Prostate gland (tissue), 2 donors: ENCODE data around the gene PCDHB4. TPM values are rescaled to one million over a fixed set of nuclear protein-coding genes. Genes with fewer than 3 reads are reported as not detected.
"Not testable (repeated sequence)": the region's sequence is repeated elsewhere in the genome, so short reads cannot be mapped to it uniquely, and the experiment has no call there.

Source experiments
- DNase-seq: peaks from one replicate; pipeline ENCODE4 v3.0.0-alpha.2; 2019; ENCODE audit warnings: low spot score
- H3K27ac ChIP-seq, 2 donors: fragments of 200-600 bp; sonication (generic); 2 replicates each; pipeline ENCODE4 v1.5.1; 2017 to 2019
- H3K27me3 ChIP-seq: fragments of 200-600 bp; sonication (generic); replicated peaks from 2 replicates; pipeline ENCODE4 v1.5.1; 2019; ENCODE audit not compliant: insufficient read depth
- H3K36me3 ChIP-seq, 2 donors: fragments of 200-600 bp; sonication (generic); 1 replicate in 1 of 2; 2 replicates in 1 of 2; pipeline versions ENCODE4 v1.5.1 to v1.8.1; 2017 to 2019
- H3K4me1 ChIP-seq: fragments of 200-600 bp; sonication (generic); replicated peaks from 2 replicates; pipeline ENCODE4 v1.5.1; 2019
- H3K4me3 ChIP-seq, 2 donors: fragments of 200-600 bp; sonication (generic); 2 replicates each; pipeline ENCODE4 v1.5.1; 2017 to 2019
- H3K9me3 ChIP-seq: fragments of 200-600 bp; sonication (generic); 2 replicates; pipeline ENCODE4 v1.5.1; 2017
- CTCF ChIP-seq, 4 experiments: fragments of 200-600 bp in 2 of 4; fragments of 450-650 bp in 2 of 4; sonication (generic) in 2 of 4; IDR thresholded peaks; 1 replicate in 3 of 4; 2 replicates in 1 of 4; pipeline ENCODE4 v1.5.1; 2016 to 2019; ENCODE audit warnings: antibody characterized with exemption in 4 of 4, mild to moderate bottlenecking in 2 of 4, moderate library complexity in 2 of 4
- POLR2A ChIP-seq: fragments of 450-650 bp; IDR thresholded peaks from one replicate; pipeline ENCODE4 v1.6.1; 2016; ENCODE audit warnings: antibody characterized with exemption, mild to moderate bottlenecking
- POLR2AphosphoS5 ChIP-seq: sonication (generic); formaldehyde crosslinking; IDR thresholded peaks from one replicate; pipeline ENCODE4 v1.6.1; 2017; ENCODE audit warnings: antibody characterized with exemption
- WGBS: methylation state at CpG from one replicate; pipeline ENCODE4 v1.1.5; 2018; 5-methylcytosine and 5-hydroxymethylcytosine counted together
- intact Hi-C: fragments of 100-400 bp; cut with DNase I; formaldehyde crosslinking; loops from one replicate; pipeline ENCODE4 v1.14.2; 2022
- total RNA-seq, 2 donors: library from RNA; depleted of rRNA; stranded (reverse); fragments of >200 nt; gene quantifications; one replicate each; pipeline ENCODE4 v1.1.0, GENCODE V29; 2016

PCDHB4 gene
- total RNA-seq, 2 donors from 2014 or later: 1.4 to 1.7 TPM

GRCh38 chr5:141135030-141135717 is 13.6 kb downstream of the PCDHB4 start, which contains the start of gene PCDHB5:
PCDHB5 (plus strand) TSS chr5:141135206; CDS start chr5:141135435, 229 bp downstream.
- Histone ChIP-seq H3K27ac (no peak within 1 kb of the TSS), H3K9me3 (no peaks in the 10 kb centered on the region), H3K36me3 (no peaks in the 10 kb centered on the region), H3K27me3 (no peaks in the 10 kb centered on the region), H3K4me1 (no peaks in the 10 kb centered on the region), H3K4me3 (peak within 1 kb of the TSS; percentile 25)
- no peak for TF ChIP-seq POLR2AphosphoS5
- TF ChIP-seq CTCF (IDR thresholded peaks at IDR 0.05): peak in 2 of 4 experiments; percentile 18 to 26
- no peak for DNase-seq
- intact Hi-C loops: no loop called here
- 23% methylated on average over 22 of the region's 22 CpGs for WGBS

GRCh38 chr5:141135718-141136266 is 14.2 kb downstream of the PCDHB4 start:
- no peaks in the 10 kb centered on the region for H3K4me1 ChIP-seq
- no peaks in the 10 kb centered on the region for H3K9me3 ChIP-seq
- H3K4me3 ChIP-seq: peak overlapping the region; percentile 25
- TF ChIP-seq POLR2AphosphoS5 (no peak), CTCF (IDR thresholded peaks at IDR 0.05) (no peak), POLR2A (no peak)
- no peaks in the 10 kb centered on the region for H3K36me3 ChIP-seq
- 44% methylated on average over 19 of the region's 19 CpGs for WGBS
- H3K27me3 ChIP-seq: no peaks in the 10 kb centered on the region
- H3K27ac ChIP-seq: no peak overlapping the region
- DNase-seq: no peak
- intact Hi-C loops: no loop called here

GRCh38 chr5:141137346-141137745 is 15.7 kb downstream of the PCDHB4 start:
- not testable (repeated sequence) for H3K9me3 ChIP-seq, H3K4me3 ChIP-seq
- WGBS: 47% methylated on average over 10 of the region's 34 CpGs

GRCh38 chr5:141149812-141150211 is 28.2 kb downstream of the PCDHB4 start, which contains the start of gene PCDHB6:
PCDHB6 (plus strand) TSS chr5:141150057; CDS start chr5:141150258, 201 bp downstream.
- Histone ChIP-seq H3K36me3 (no peaks in the 10 kb centered on the region), H3K27me3 (no peaks in the 10 kb centered on the region), H3K4me1 (no peaks in the 10 kb centered on the region), H3K4me3 (no peak within 1 kb of the TSS), H3K9me3 (no peaks in the 10 kb centered on the region), H3K27ac (no peak within 1 kb of the TSS)
- 13% methylated on average over 18 of the region's 18 CpGs for WGBS
- intact Hi-C loops: no loop called here
- no peak for DNase-seq
- TF ChIP-seq POLR2AphosphoS5 (no peak), CTCF (IDR thresholded peaks at IDR 0.05) (no peak), POLR2A (no peak)

More at GRCh38 chr5:141137346-141137745, 15.7 kb downstream of the PCDHB4 start:
- intact Hi-C loops, H3K36me3 ChIP-seq, H3K27me3 ChIP-seq, H3K4me1 ChIP-seq, DNase-seq, H3K27ac ChIP-seq: not testable (repeated sequence)

GRCh38 chr5:141150224-141150992 is 28.8 kb downstream of the PCDHB4 start:
- 37% methylated on average over 33 of the region's 33 CpGs for WGBS
- Histone ChIP-seq H3K36me3 (no peaks in the 10 kb centered on the region), H3K4me1 (no peaks in the 10 kb centered on the region), H3K27ac (no peak overlapping the region), H3K4me3 (no peak overlapping the region), H3K27me3 (no peaks in the 10 kb centered on the region), H3K9me3 (no peaks in the 10 kb centered on the region)
- intact Hi-C loops: no loop called here
- TF ChIP-seq POLR2A: no peak
- no peak for TF ChIP-seq POLR2AphosphoS5
- TF ChIP-seq CTCF (IDR thresholded peaks at IDR 0.05): no peak
- no peak for DNase-seq
